ENCODE measurements around the gene PAXX.
"Not testable (repeated sequence)": the region's sequence is repeated elsewhere in the genome, so short reads cannot be mapped to it uniquely, and the experiment has no call there.

PAXX gene

DNA sequence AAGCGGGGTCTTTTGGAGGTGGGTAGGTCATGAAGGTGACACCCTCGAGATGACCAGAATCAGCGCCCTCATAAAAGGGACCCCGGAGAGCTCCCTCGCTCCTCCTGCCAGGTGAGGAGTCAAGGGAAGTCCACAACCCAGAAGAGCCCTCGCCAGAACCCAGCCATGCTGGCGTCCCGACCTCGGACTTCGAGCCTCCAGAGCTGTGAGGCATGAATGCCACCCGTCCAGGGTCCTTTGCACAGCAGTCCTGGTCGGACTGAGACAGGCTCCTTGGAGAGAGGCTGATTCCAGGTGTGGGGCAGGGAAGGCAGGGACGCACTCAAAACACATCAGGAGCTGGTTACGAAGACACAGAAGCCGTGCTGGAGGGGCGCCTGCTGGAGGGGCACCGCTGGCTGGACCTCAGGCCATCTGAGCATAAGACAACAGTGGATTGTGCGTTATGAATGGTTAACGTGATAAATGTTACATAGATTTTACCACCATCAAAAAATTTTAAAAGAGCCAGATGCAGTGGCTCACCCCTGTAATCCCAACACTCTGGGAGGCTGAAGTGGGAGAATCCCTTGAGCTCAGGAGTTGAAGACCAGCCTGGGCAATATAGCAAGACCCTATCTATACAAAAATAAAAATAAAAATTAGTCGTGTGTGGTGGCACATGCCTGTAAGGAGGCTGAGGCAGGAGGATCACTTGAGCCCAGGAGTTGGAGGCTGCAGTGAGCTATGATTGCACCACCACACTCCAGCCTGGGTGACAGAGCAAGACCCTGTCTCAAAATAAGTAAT, 9.8 kb downstream of the PAXX start:
- H3K9me3 ChIP-seq (ENCODE audit: control insufficient read depth, low read length), result no peaks in the 10 kb centered on the region
- H3K9ac ChIP-seq (ENCODE audit: low read length), result no peak overlapping the region
- H3K36me3 ChIP-seq (ENCODE audit: control insufficient read depth, insufficient read depth, low read length, severe bottlenecking), result no peaks in the 10 kb centered on the region
- no peak for DNase-seq (ENCODE audit: low read depth)
- H3K4me3 ChIP-seq (ENCODE audit: low read length), result no peak overlapping the region
- peaks cover 21% of the 10 kb centered on the region for H3K4me1 ChIP-seq (ENCODE audit: control insufficient read depth, insufficient read depth, low read length)
- H3K27me3 ChIP-seq (replicated peaks; ENCODE audit: control insufficient read depth, insufficient read depth, low read length), result no peaks in the 10 kb centered on the region

DNA sequence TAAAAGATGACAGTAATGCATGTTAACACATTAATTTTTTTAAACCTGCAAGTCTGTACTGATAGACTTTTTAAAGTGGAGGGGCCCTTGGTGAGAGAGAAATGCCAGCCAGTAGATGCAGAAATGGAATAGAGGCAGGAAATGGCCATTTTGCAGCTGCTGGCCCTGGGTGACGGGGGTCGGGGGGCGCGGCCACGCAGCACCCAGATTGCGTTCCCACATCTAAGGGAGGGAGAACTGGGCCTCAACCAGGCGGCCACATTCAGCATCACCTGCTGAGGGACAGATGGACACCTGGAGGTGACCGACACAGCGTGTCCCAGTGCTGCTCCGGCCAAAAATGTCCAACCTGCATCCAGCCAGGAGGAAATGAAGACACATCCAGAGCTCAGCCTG, 10.4 kb downstream of the PAXX start:
- H3K36me3 ChIP-seq (ENCODE audit: control insufficient read depth, insufficient read depth, low read length, severe bottlenecking), result no peaks in the 10 kb centered on the region
- H3K9me3 ChIP-seq (ENCODE audit: control insufficient read depth, low read length), result no peaks in the 10 kb centered on the region
- H3K27me3 ChIP-seq (replicated peaks; ENCODE audit: control insufficient read depth, insufficient read depth, low read length), result no peaks in the 10 kb centered on the region
- no peak overlapping the region for H3K9ac ChIP-seq (ENCODE audit: low read length)
- H3K4me3 ChIP-seq (ENCODE audit: low read length), result no peak overlapping the region
- no peak for DNase-seq (ENCODE audit: low read depth)
- H3K4me1 ChIP-seq (ENCODE audit: control insufficient read depth, insufficient read depth, low read length), result peaks cover 21% of the 10 kb centered on the region

DNA sequence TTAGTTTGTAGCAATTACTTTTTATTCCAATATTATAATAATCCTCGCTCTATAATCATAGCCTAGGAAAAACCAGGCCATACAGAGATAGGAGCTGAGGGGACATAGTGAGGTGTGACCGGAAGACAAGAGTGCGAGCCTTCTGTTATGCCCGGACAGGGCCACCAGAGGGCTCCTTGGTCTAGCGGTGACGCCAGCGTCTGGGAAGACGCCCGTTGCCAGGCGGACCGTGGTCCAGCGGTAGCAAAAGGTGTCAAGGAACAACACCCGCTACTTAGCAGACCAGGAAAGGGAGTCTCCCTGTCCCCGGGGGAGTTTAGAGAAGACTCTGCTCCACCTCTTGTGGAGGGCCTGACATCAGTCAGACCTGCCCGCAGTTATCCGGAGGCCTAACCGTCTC, 12.1 kb downstream of the PAXX start:
- H3K36me3 ChIP-seq (ENCODE audit: control insufficient read depth, insufficient read depth, low read length, severe bottlenecking); H3K4me3 ChIP-seq (ENCODE audit: low read length); H3K9ac ChIP-seq (ENCODE audit: low read length); H3K9me3 ChIP-seq (ENCODE audit: control insufficient read depth, low read length); H3K27me3 ChIP-seq (replicated peaks; ENCODE audit: control insufficient read depth, insufficient read depth, low read length); DNase-seq (ENCODE audit: low read depth): not testable (repeated sequence)
- peaks cover 11% of the 10 kb centered on the region for H3K4me1 ChIP-seq (ENCODE audit: control insufficient read depth, insufficient read depth, low read length)

DNA sequence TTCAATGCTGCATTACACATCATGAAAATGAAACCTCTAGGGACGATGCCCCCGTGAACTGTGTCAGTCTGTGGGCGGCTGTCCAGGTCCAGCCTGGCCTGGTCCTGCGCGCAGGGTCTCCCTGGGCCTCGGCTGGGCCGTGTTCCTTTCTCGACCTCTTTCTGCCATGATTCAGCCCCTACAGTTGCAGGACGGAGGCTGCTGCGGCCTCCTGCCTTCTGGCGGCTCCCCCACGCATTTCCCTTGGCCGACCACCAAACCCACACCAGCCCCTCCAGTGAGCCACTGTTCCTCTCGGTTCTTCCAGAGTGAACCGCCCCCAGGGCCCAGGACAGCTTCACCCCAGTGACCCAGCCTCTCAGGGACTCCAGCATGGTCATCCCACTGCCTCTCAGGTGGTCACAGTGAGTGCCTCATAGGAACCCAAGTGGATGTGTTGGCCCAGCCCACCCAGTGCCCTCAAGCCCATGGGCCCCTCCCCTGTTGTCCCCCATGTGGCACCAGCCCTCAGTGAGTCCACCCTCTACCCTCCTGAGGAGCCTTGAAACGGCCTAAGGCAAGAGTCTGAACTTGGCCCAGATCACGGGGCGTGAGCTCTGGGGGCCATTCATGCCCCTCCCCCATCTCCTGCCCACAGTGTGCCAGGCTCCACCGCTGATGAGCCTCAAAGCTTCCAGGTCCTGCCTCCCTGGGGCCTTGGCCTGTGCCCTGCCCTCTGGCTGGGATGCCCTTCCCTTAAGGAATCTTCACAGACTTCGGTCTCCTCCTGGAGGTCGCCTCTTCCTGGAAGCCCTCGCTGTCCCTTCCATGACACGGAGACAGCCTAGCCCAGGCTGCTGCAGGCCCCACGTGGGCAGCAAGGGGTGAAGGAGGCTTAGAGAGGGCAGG, 14.1 kb downstream of the PAXX start:
- Histone ChIP-seq H3K4me3 (ENCODE audit: low read length) (no peak overlapping the region), H3K9me3 (ENCODE audit: control insufficient read depth, low read length) (no peaks in the 10 kb centered on the region), H3K27me3 (replicated peaks; ENCODE audit: control insufficient read depth, insufficient read depth, low read length) (no peaks in the 10 kb centered on the region), H3K4me1 (ENCODE audit: control insufficient read depth, insufficient read depth, low read length) (no peaks in the 10 kb centered on the region), H3K36me3 (ENCODE audit: control insufficient read depth, insufficient read depth, low read length, severe bottlenecking) (peaks cover 6% of the 10 kb centered on the region), H3K9ac (ENCODE audit: low read length) (no peak overlapping the region)
- DNase-seq (ENCODE audit: low read depth), result no peak

DNA sequence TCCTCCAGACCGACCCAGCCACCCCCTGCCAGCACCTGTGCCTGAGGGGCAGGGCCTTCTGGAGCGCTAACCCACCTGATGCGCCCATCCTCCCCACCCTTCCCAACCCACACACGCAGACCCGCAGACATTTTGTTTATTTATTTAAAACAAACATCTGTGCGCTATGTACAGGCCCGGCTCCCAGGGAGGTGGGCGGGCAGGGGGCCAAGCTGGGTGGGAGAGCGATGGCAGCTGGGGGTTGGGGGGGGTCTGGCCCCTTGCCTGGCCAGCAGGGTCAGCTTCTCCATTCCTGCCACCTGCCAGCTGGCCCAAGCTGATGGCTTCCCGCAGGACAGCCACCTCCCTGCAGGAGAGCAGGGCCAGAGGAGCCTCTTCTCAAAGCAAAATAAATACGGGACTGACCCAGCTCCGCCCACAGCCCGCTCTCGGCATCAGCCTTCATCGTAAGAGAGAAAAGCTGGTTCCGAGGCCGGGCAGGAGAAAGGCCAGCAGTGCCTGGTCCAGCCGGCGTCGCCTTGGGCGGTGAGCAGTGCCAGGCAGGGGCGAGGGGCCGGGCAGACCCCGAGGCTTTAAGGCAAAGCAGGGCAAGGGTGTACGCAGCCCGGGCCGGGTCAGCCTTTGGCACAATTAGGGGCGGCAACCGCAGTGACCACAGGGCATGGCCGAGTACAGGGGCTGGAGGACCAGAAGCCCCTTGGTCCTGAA, 15.0 kb downstream of the PAXX start:
- no peak for DNase-seq (ENCODE audit: low read depth)
- no peak overlapping the region for H3K4me3 ChIP-seq (ENCODE audit: low read length)
- no peaks in the 10 kb centered on the region for H3K9me3 ChIP-seq (ENCODE audit: control insufficient read depth, low read length)
- no peaks in the 10 kb centered on the region for H3K27me3 ChIP-seq (replicated peaks; ENCODE audit: control insufficient read depth, insufficient read depth, low read length)
- no peaks in the 10 kb centered on the region for H3K4me1 ChIP-seq (ENCODE audit: control insufficient read depth, insufficient read depth, low read length)
- H3K9ac ChIP-seq (ENCODE audit: low read length), result no peak overlapping the region
- peaks cover 6% of the 10 kb centered on the region for H3K36me3 ChIP-seq (ENCODE audit: control insufficient read depth, insufficient read depth, low read length, severe bottlenecking)

DNA sequence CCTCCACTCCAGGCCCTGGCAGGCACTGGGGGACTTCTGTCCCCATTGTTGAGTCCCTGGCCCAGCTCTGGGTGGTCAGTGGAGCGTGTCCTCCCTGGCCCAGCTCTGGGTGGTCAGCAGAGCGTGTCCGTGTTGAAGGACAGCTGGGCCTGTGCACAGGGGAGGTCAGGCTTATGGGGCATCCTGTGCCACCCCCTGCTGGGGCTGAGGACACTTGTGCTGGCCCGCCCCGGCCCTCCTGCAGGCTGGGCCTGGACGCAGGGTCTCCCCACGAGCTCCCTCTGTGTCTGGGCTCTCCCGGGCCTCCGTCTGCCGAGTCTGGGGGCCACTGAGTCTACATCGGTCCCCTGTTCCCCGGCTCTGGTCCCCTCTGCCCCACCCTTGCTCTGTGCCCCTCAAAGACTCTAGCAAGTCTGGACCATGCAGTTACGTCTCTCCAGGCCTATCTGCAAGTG, 15.6 kb downstream of the PAXX start:
- no peak overlapping the region for H3K4me3 ChIP-seq (ENCODE audit: low read length)
- no peak overlapping the region for H3K9ac ChIP-seq (ENCODE audit: low read length)
- no peaks in the 10 kb centered on the region for H3K4me1 ChIP-seq (ENCODE audit: control insufficient read depth, insufficient read depth, low read length)
- DNase-seq (ENCODE audit: low read depth), result no peak
- no peaks in the 10 kb centered on the region for H3K9me3 ChIP-seq (ENCODE audit: control insufficient read depth, low read length)
- no peaks in the 10 kb centered on the region for H3K27me3 ChIP-seq (replicated peaks; ENCODE audit: control insufficient read depth, insufficient read depth, low read length)
- H3K36me3 ChIP-seq (ENCODE audit: control insufficient read depth, insufficient read depth, low read length, severe bottlenecking), result peaks cover 9% of the 10 kb centered on the region

DNA sequence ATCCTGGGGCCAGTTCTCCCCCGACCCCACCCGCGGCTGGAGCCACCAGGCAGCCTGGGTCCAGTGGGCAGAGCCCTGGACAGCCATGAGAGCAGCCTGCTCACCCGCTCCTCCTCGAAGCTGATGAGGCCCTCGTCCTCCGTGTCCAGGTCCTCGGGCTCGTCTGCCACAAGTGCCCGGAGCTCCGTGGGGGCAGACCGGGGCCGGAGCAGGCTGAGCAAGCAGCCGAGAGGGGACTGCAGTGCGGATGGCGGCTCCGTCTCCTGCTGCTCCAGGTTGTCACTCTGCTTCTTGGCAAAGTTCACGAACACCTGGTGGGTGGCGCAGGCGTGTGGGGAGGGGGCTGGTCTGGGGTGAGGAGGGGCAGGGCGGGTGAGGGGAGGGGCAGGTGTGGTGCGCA, 16.1 kb downstream of the PAXX start:
- Histone ChIP-seq H3K4me3 (ENCODE audit: low read length) (no peak overlapping the region), H3K9me3 (ENCODE audit: control insufficient read depth, low read length) (no peaks in the 10 kb centered on the region), H3K4me1 (ENCODE audit: control insufficient read depth, insufficient read depth, low read length) (no peaks in the 10 kb centered on the region), H3K36me3 (ENCODE audit: control insufficient read depth, insufficient read depth, low read length, severe bottlenecking) (peaks cover 9% of the 10 kb centered on the region), H3K27me3 (replicated peaks; ENCODE audit: control insufficient read depth, insufficient read depth, low read length) (no peaks in the 10 kb centered on the region), H3K9ac (ENCODE audit: low read length) (no peak overlapping the region)
- DNase-seq (ENCODE audit: low read depth), result no peak

DNA sequence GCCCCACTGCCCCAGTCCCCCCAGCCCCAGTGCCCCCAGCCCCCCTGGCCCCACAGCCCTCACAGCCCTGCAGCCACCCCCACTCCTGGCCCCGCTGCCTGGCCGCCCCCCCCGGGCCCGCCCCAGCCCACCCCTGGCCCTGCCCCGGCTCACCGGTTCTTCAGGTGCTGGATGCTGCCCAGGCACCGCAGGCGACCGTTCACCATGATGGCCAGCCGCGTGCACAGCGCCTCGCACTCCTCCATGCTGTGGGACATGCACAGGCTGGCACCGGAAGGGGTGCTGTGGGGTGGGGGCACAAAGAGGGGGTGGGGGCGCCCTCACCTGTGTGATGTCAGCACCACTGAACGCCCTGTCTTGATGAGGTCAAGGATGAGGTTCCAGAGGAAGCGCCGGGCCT, 17.0 kb downstream of the PAXX start:
- H3K4me1 ChIP-seq (ENCODE audit: control insufficient read depth, insufficient read depth, low read length), result no peaks in the 10 kb centered on the region
- H3K4me3 ChIP-seq (ENCODE audit: low read length), result no peak overlapping the region
- H3K9me3 ChIP-seq (ENCODE audit: control insufficient read depth, low read length), result no peaks in the 10 kb centered on the region
- no peaks in the 10 kb centered on the region for H3K27me3 ChIP-seq (replicated peaks; ENCODE audit: control insufficient read depth, insufficient read depth, low read length)
- peaks cover 9% of the 10 kb centered on the region for H3K36me3 ChIP-seq (ENCODE audit: control insufficient read depth, insufficient read depth, low read length, severe bottlenecking)
- DNase-seq (ENCODE audit: low read depth), result no peak
- H3K9ac ChIP-seq (ENCODE audit: low read length), result no peak overlapping the region

DNA sequence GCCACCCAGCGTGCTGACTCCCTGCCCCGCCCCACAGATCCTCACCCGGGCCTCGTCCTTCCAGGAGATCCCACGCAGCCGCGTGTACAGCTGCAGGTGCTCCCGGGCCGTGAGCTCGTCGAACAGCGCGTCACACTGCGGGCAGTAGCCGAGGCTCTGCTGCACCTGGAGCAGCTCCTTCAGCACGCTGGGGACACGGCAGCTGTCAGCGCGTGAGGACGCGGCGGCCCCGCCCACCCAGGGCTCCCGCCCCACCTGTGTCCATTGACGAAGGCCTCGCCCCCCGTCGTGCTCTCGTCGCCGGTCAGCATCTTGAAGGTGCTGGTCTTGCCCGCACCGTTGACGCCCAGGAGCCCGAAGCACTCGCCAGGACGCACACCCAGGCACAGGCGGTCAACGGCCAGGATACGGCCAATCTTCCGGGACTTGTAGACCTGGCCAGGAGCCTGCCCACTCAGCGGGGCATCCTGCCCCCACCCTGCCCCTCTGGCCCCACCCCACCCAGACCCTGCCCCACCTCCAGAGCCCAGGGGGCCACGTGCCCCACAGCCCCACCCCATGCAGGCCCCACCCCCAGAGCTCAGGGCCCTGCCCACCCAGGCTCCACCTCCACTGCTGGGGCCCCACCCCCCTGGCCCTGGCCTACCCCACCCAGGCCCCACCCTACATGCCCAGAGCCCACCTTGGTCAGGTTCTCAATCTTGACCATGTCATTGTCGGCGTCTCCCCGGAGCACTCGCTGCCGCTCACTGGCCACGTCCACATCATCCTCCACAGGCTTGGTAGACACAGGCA, 17.9 kb downstream of the PAXX start:
- no peak for DNase-seq (ENCODE audit: low read depth)
- Histone ChIP-seq H3K36me3 (ENCODE audit: control insufficient read depth, insufficient read depth, low read length, severe bottlenecking) (peaks cover 13% of the 10 kb centered on the region), H3K9ac (ENCODE audit: low read length) (no peak overlapping the region), H3K9me3 (ENCODE audit: control insufficient read depth, low read length) (no peaks in the 10 kb centered on the region), H3K27me3 (replicated peaks; ENCODE audit: control insufficient read depth, insufficient read depth, low read length) (no peaks in the 10 kb centered on the region), H3K4me1 (ENCODE audit: control insufficient read depth, insufficient read depth, low read length) (no peaks in the 10 kb centered on the region), H3K4me3 (ENCODE audit: low read length) (no peak overlapping the region)

DNA sequence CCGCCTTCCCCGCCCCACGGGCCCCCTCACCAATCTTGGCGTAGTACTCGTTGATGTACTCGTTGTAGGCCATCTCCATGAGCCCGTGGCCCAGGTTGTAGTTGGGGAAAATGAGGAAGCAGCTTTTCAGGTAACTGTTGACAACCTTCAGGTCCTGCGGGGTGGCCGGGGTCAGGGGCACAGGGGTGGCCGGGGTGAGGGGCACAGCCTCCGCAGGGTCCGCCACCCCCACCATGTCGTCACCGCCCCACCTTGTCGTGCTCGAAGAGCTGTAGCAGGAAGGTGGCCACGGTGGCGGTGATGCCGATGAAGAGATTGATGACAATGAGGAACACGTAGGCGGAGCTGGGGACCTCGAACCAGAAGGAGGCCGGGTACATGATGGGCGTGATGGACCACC, 18.9 kb downstream of the PAXX start:
- no peaks in the 10 kb centered on the region for H3K27me3 ChIP-seq (replicated peaks; ENCODE audit: control insufficient read depth, insufficient read depth, low read length)
- H3K4me1 ChIP-seq (ENCODE audit: control insufficient read depth, insufficient read depth, low read length), result no peaks in the 10 kb centered on the region
- H3K4me3 ChIP-seq (ENCODE audit: low read length), result no peak overlapping the region
- H3K36me3 ChIP-seq (ENCODE audit: control insufficient read depth, insufficient read depth, low read length, severe bottlenecking), result peaks cover 21% of the 10 kb centered on the region
- DNase-seq (ENCODE audit: low read depth), result no peak
- H3K9me3 ChIP-seq (ENCODE audit: control insufficient read depth, low read length), result no peaks in the 10 kb centered on the region
- no peak overlapping the region for H3K9ac ChIP-seq (ENCODE audit: low read length)
